Fibroblast of pulmonary artery (primary cell): ENCODE measurements around the gene MITF.

Source experiments
- DNase-seq: peaks from one replicate; pipeline ENCODE4 v3.0.0-alpha.2; 2010; ENCODE audit warnings: low read depth
- H3K4me3 ChIP-seq: replicated peaks from 2 replicates; pipeline ENCODE4 v1.5.1; 2011; ENCODE audit warnings: low read depth, mild to moderate bottlenecking, control low read depth, low read length, moderate library complexity
- CTCF ChIP-seq: IDR thresholded peaks from 2 replicates; pipeline ENCODE4 v1.5.1; 2011; ENCODE audit warnings: mild to moderate bottlenecking, control low read depth, low read length, inconsistent platforms; ENCODE audit errors: missing control alignments

Gene MITF

DNA sequence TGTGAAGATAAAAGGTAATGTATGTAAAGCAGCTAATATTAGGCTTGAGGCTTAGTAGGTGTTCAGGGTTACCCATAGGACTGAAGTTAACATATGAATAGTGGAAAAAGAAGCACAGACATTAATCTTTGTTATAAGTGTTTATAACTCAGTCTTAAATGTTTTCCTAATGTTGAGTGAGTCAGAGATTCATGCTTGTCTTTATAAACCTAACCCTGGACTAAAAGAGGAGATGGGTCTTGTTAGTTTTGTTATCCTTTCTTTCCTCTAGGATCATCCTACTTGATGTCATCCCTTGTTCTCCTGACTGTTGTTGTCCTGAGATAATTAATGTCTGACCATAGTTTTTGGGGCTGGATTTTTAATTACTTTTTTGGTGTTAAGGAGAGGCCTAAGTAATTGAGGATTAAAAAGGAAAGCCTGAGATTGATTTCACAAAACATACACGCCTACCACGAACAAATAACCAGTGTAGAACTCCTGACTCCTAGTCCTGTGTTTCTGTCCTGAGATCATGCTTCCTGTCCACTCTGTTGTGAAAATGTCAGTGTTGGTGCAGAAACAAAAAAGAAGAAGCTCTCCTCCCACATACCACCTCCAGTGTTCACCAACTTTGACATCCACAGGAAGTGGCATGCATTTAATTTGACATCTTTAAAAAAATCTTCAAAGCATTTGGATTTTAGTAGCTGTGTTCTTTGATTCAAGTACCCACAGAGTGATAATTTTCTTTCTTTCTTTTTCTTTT is 8.4 kb downstream of the MITF start:
- DNase-seq = no peak
- no peak for TF ChIP-seq CTCF
- H3K4me3 ChIP-seq = no peak overlapping the region

GRCh38 chr3:69748503-69748902 is 9.2 kb downstream of the MITF start:
- DNase-seq = no peak
- no peak overlapping the region for H3K4me3 ChIP-seq
- TF ChIP-seq CTCF = no peak

GRCh38 chr3:69749461-69749860 is 10.2 kb downstream of the MITF start:
- no peak for DNase-seq
- no peak for TF ChIP-seq CTCF
- no peak overlapping the region for H3K4me3 ChIP-seq

- no peak for DNase-seq
- TF ChIP-seq CTCF = no peak
- H3K4me3 ChIP-seq = no peak overlapping the region
Measured at GRCh38 chr3:69750549-69750948, 11.3 kb downstream of the MITF start.

DNA sequence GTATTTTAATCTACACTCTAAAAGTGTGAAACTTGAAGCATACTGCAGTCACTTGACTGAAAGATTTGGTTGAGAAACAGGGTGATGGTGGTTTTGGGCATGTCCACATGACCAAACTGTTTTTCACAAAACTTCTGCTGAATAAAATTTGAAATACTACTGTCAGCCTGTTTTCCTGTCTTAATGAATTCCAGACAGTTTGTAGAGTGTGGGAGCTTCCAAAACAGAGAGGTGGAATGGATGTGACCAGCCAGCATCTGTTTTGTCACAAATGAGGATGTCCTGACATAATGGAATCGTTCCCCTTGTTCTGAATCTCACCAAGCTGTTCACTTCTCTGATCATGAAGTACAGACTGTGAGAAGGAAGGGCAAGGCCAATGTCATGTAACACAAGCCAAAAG is 11.8 kb downstream of the MITF start:
- no peak for DNase-seq
- no peak for TF ChIP-seq CTCF
- no peak overlapping the region for H3K4me3 ChIP-seq

- no peak overlapping the region for H3K4me3 ChIP-seq
- no peak for DNase-seq
- no peak for TF ChIP-seq CTCF
Measured at GRCh38 chr3:69752241-69752640, 13.0 kb downstream of the MITF start.

- H3K4me3 ChIP-seq = no peak overlapping the region
- TF ChIP-seq CTCF = no peak
- no peak for DNase-seq
Measured at GRCh38 chr3:69753179-69753775, 14.0 kb downstream of the MITF start.
